Karpas-422 (cell line): Measurements from ENCODE around the gene GPR84. TPM values are rescaled to one million over a fixed set of nuclear protein-coding genes. Genes with fewer than 3 reads are reported as not detected.
A peak's percentile ranks its signal among the peaks of the same experiment; 100 is the strongest.

Experiments used
- DNase-seq: peaks from one replicate; pipeline ENCODE4 v3.0.0-alpha.2; 2015
- H2AFZ ChIP-seq: fragments of 200-600 bp; sonication (generic); 2 replicates; pipeline ENCODE4 v1.6.1; 2014; ENCODE audit warnings: antibody characterized with exemption, low read length, mixed read lengths
- H3K27ac ChIP-seq: fragments of 200-600 bp; sonication (generic); 2 replicates; pipeline ENCODE4 v1.5.1; 2014; ENCODE audit warnings: mild to moderate bottlenecking, low read length, moderate library complexity
- H3K27me3 ChIP-seq: fragments of 200-600 bp; sonication (generic); 2 replicates; pipeline ENCODE4 v1.6.1; 2014; ENCODE audit warnings: low read length, mixed read lengths
- H3K36me3 ChIP-seq: fragments of 200-600 bp; sonication (generic); 2 replicates; pipeline ENCODE4 v1.6.1; 2014; ENCODE audit warnings: low read length, mixed read lengths; ENCODE audit not compliant: insufficient read depth
- H3K4me1 ChIP-seq: fragments of 200-600 bp; sonication (generic); 2 replicates; pipeline ENCODE4 v1.6.1; 2014; ENCODE audit warnings: mild to moderate bottlenecking, low read length, mixed read lengths
- H3K4me2 ChIP-seq: fragments of 200-600 bp; sonication (generic); 2 replicates; pipeline ENCODE4 v1.6.1; 2014; ENCODE audit warnings: low read length, low read depth, mild to moderate bottlenecking; ENCODE audit not compliant: poor library complexity, severe bottlenecking
- H3K4me3 ChIP-seq: fragments of 200-600 bp; sonication (generic); 2 replicates; pipeline ENCODE4 v1.5.1; 2014; ENCODE audit warnings: mild to moderate bottlenecking, antibody characterized with exemption, low read length, mixed read lengths
- H3K79me2 ChIP-seq: fragments of 200-600 bp; sonication (generic); 2 replicates; pipeline ENCODE4 v1.6.1; 2014; ENCODE audit warnings: mild to moderate bottlenecking, low read length, mixed read lengths
- H3K9ac ChIP-seq: fragments of 200-600 bp; sonication (generic); 2 replicates; pipeline ENCODE4 v1.6.0; 2014; ENCODE audit warnings: low read length
- H3K9me2 ChIP-seq: fragments of 200-600 bp; sonication (generic), shearing (Covaris generic); replicated peaks from 2 replicates; pipeline ENCODE4 v1.6.0; 2014; ENCODE audit warnings: mild to moderate bottlenecking, low read length, moderate library complexity; ENCODE audit not compliant: insufficient read depth
- H3K9me3 ChIP-seq: fragments of 300-700, 200-600 bp; sonication (generic); 2 replicates; pipeline ENCODE4 v1.6.1; 2014; ENCODE audit warnings: low read length, mixed read lengths
- H4K20me1 ChIP-seq: fragments of 200-600 bp; sonication (generic); 2 replicates; pipeline ENCODE4 v1.6.1; 2014; ENCODE audit warnings: mild to moderate bottlenecking, antibody characterized with exemption, low read length, low read depth; ENCODE audit not compliant: insufficient read depth
- total RNA-seq: library from RNA; depleted of rRNA; stranded (reverse); fragments of >200 nt; shearing (Covaris generic); gene quantifications from 2 replicates; pipeline ENCODE4 v1.2.3, GENCODE V29; 2014; ENCODE audit warnings: low replicate concordance

Gene GPR84
- total RNA-seq, 1 experiment from 2014 or later: not detected

DNA sequence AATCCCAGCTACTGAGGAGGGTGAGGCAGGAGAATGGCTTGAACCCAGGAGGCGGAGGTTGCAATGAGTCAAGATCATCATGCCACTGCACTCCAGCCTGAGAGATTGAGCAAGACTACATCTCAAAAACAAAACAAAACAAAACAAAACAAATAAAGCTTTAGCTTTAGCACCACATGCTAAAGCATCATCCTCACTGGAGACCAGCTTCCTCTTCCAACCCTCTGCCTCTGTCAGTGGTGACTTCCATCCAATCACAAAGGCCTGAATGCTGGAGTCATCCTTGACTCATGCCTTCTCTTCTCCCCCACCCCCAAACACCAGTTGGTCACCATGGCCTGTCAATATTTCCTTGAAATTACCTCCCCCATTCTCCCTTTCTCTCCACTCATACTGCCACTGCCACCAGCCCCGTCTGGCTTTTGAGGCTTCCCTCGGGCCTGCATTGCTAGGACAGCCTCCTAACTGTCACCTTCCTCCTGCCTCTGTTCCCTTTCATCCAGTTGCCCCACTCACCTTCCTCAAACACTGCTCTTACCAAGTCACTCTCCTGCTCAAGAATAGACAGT lies 18.8 kb upstream of the GPR84 start:
- H3K27me3 ChIP-seq: no peaks in the 10 kb centered on the region
- no peaks in the 10 kb centered on the region for H3K9me3 ChIP-seq
- no peaks in the 10 kb centered on the region for H3K9me2 ChIP-seq
- H3K4me1 ChIP-seq: peaks cover 67% of the 10 kb centered on the region
- no peak overlapping the region for H3K27ac ChIP-seq
- DNase-seq: no peak
- H4K20me1 ChIP-seq: peaks cover 6% of the 10 kb centered on the region
- no peak overlapping the region for H2AFZ ChIP-seq
- H3K36me3 ChIP-seq: 0 out of 2 replicates have a peak, but pooled peaks cover 3% of the 10 kb centered on the region
- no peak overlapping the region for H3K4me3 ChIP-seq
- H3K9ac ChIP-seq: no peak overlapping the region
- H3K4me2 ChIP-seq: no peak overlapping the region
- no peaks in the 10 kb centered on the region for H3K79me2 ChIP-seq

DNA sequence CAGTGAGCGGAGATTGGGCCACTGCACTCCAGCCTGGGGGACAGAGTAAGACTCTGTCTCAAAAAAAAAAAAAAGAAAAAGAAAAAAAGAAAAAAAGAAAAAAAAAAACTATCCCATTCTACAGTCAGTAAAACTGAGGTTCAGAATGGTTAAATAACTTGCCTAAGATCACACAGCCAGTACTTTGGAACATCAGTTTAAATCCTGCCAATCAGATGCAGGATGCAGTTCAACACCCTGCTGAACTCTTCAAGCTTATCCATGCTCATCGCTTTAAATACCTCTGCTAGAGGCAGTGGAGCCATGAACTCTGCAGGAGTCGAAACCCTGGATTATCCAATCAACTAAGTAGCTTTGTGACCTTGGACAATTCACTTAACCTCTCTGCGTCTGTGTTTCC lies 16.9 kb upstream of the GPR84 start:
- Histone ChIP-seq H3K36me3 (0 out of 2 replicates have a peak, but pooled peaks cover 3% of the 10 kb centered on the region), H4K20me1 (peaks cover 14% of the 10 kb centered on the region), H3K4me2 (no peak overlapping the region), H3K9ac (no peak overlapping the region), H3K9me3 (no peaks in the 10 kb centered on the region), H3K79me2 (no peaks in the 10 kb centered on the region), H2AFZ (no peak overlapping the region), H3K9me2 (no peaks in the 10 kb centered on the region), H3K4me1 (peaks cover 52% of the 10 kb centered on the region), H3K27ac (no peak overlapping the region), H3K4me3 (no peak overlapping the region), H3K27me3 (no peaks in the 10 kb centered on the region)
- no peak for DNase-seq

DNA sequence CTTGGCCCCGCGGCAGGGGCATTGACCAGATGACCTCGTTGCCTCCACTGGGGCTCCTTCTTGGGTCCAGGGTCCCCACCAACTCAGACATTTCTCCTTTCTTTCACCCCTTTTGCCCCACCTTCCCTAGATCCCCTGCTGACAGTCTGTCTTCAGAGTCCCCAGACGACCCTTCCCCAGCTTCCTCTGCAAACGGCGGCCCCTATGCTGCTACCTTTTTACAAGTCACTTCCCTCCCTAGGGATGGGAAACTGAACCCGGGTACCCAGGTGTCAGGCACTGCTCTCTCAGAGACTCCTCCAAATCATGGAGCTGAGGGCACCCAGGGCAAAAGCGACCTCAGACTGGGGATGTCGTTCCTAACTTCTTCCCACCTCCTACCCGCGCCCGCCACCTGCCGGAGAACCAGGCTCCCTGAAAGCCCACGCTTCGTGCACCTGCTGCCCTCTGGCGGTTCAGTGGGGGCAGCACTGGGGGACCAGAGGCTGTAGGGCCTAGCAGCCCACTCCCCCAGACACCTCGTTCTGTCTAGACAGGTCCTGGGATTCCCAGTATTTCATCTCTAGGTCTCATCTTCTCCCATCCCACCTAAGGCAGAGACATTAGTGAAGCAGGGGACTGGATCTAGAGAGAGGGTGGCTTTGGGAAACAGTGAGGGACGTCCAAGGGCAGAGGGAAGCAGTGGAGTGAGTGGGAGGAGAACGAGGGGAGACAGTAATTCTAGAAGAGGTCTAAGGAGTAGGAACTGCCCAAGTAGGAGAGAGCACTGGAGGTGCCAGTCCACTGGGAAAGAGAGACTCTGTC lies 15.3 kb upstream of the GPR84 start:
- peaks cover 14% of the 10 kb centered on the region for H4K20me1 ChIP-seq
- H3K36me3 ChIP-seq: 0 out of 2 replicates have a peak, but pooled peaks cover 3% of the 10 kb centered on the region
- no peaks in the 10 kb centered on the region for H3K79me2 ChIP-seq
- H3K27ac ChIP-seq: peak overlapping the region; percentile 47
- peak; percentile 97 for DNase-seq
- H3K9me3 ChIP-seq: no peaks in the 10 kb centered on the region
- 0 out of 2 replicates have a peak overlapping the region, but pooled peaks have one; percentile 55 for H2AFZ ChIP-seq
- no peaks in the 10 kb centered on the region for H3K27me3 ChIP-seq
- H3K9ac ChIP-seq: peak overlapping the region; percentile 65
- no peaks in the 10 kb centered on the region for H3K9me2 ChIP-seq
- H3K4me1 ChIP-seq: peaks cover 37% of the 10 kb centered on the region
- H3K4me2 ChIP-seq: peak overlapping the region; percentile 77
- peak overlapping the region; percentile 57 for H3K4me3 ChIP-seq

DNA sequence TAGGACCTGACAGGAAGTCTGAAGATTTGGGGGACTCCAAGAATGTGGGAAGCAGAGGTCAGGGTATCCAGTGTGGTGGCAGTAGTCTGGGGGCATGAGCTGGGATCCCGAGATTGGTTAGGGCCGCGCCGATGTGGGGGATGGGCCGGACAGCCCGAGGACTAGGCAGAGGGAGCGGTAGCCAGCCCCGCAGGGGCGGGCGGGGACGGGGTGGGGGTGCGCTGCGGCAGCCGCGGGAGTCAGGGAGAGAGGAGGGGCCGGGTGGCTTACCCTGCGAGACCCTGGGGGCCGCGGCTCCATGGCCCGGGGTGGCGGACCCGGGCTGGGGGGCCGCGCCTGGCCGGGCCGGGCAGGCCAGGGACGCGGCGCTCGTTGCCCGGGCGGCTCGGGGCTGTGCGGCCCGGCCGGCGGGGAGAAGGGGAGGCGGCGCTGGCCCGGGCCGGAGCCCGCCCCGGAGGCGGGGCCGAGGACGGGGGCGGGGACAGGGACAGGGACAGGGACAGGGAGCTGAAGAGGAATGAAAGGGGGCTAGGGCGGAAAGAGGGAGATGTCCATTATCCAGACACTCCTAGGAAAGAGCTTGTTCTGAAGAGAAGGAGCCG lies 14.6 kb upstream of the GPR84 start:
- 0 out of 2 replicates have a peak, but pooled peaks cover 3% of the 10 kb centered on the region for H3K36me3 ChIP-seq
- no peaks in the 10 kb centered on the region for H3K79me2 ChIP-seq
- no peak overlapping the region for H3K27ac ChIP-seq
- peak overlapping the region; percentile 77 for H3K4me2 ChIP-seq
- H3K9me2 ChIP-seq: no peaks in the 10 kb centered on the region
- peak; percentile 77 for DNase-seq
- peaks cover 14% of the 10 kb centered on the region for H4K20me1 ChIP-seq
- peak overlapping the region; percentile 65 for H3K9ac ChIP-seq
- H3K9me3 ChIP-seq: no peaks in the 10 kb centered on the region
- H3K4me1 ChIP-seq: peaks cover 30% of the 10 kb centered on the region
- H2AFZ ChIP-seq: no peak overlapping the region
- peak overlapping the region; percentile 57 for H3K4me3 ChIP-seq
- no peaks in the 10 kb centered on the region for H3K27me3 ChIP-seq

DNA sequence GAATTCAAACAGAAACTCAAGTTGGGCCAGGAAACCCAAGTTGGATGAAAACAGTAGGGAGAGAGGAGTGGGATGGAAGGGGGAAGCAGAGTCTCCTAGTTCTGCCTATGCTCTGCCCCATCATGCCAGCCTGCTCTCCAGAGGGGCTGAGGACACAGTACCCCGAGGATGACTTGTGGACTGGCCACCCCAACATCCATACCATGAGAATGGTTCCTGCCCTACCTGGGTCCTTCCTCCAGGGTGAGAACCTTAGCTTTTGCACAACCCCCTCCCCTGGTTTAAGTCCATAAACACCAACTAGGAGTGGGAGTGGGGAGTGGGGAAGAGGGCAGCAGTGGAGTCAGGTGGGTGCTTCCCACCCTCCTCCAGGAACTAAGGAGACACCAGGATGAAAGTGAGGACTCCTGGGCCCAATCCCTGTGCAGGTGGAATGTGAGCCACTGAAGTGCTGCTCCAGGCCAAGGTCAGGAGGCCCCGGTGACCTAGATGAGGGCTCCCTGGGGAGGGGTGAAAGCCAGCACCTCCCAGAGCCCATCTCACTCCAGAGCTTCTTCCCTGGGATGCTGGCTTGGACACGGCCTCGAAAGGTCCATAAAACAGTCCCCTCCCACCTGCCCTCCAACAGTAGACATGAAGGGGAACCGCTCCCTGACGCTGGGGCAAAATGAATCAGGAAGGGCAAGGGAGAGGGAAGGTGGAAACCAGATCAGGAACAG lies 13.7 kb upstream of the GPR84 start:
- H3K27ac ChIP-seq: no peak overlapping the region
- H3K9me2 ChIP-seq: no peaks in the 10 kb centered on the region
- no peaks in the 10 kb centered on the region for H3K9me3 ChIP-seq
- H3K4me2 ChIP-seq: peak overlapping the region; percentile 77
- H3K79me2 ChIP-seq: no peaks in the 10 kb centered on the region
- peaks cover 14% of the 10 kb centered on the region for H4K20me1 ChIP-seq
- H3K4me1 ChIP-seq: peaks cover 28% of the 10 kb centered on the region
- no peak for DNase-seq
- no peaks in the 10 kb centered on the region for H3K27me3 ChIP-seq
- H3K4me3 ChIP-seq: no peak overlapping the region
- 0 out of 2 replicates have a peak, but pooled peaks cover 3% of the 10 kb centered on the region for H3K36me3 ChIP-seq
- no peak overlapping the region for H2AFZ ChIP-seq
- peak overlapping the region; percentile 65; the same call in 1 of the 2 replicates for H3K9ac ChIP-seq

DNA sequence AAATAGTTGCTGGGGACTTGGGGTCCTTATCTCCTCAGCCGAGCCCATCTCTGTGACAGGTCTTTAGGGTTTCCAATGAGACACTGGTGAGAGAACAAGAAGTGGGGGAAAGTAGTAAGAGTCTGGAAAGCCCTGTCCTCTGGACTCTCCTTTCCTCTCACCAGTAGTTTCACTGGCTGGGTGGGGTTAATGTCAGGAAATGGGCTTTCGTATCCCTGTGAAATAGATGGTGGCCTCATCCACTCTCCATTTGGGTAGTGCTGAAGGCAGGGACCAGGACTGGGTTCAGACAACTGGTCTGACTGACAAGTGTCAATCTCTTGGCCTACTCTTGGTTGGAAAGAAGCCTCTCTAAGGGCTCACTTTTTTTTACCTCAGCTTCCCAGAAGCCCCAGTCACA lies 12.7 kb upstream of the GPR84 start:
- Histone ChIP-seq H3K27ac (no peak overlapping the region), H3K9me2 (no peaks in the 10 kb centered on the region), H3K79me2 (no peaks in the 10 kb centered on the region), H3K4me1 (peaks cover 28% of the 10 kb centered on the region), H3K4me3 (no peak overlapping the region), H3K27me3 (no peaks in the 10 kb centered on the region), H3K36me3 (0 out of 2 replicates have a peak, but pooled peaks cover 3% of the 10 kb centered on the region), H4K20me1 (peaks cover 14% of the 10 kb centered on the region), H3K4me2 (no peak overlapping the region), H3K9ac (no peak overlapping the region), H3K9me3 (no peaks in the 10 kb centered on the region), H2AFZ (no peak overlapping the region)
- no peak for DNase-seq

DNA sequence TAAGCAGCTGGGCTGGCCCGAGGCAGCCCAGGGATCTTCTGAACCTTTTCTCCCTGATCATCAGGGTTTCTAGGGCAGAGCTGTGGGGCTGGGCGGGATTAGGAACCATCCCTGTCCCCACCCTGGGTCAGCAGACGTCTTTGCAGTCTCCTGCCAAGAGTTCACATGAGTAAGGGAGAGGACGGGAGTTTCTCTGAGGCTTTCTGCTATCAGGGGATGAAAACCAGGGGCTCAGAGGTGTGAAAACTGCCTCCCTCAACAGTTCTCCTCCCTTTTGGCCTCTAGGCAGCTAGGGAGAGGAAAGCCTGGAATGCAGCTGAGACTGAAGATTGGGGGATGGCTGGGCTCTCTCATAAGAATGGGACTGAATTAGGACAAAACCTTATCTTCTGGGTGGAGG lies 12.3 kb upstream of the GPR84 start:
- H2AFZ ChIP-seq: no peak overlapping the region
- no peaks in the 10 kb centered on the region for H3K9me2 ChIP-seq
- H3K9me3 ChIP-seq: no peaks in the 10 kb centered on the region
- peaks cover 14% of the 10 kb centered on the region for H4K20me1 ChIP-seq
- H3K79me2 ChIP-seq: no peaks in the 10 kb centered on the region
- H3K9ac ChIP-seq: peak overlapping the region; percentile 20; the same call in 1 of the 2 replicates
- H3K4me1 ChIP-seq: peaks cover 28% of the 10 kb centered on the region
- no peak for DNase-seq
- 0 out of 2 replicates have a peak, but pooled peaks cover 3% of the 10 kb centered on the region for H3K36me3 ChIP-seq
- no peak overlapping the region for H3K4me3 ChIP-seq
- no peak overlapping the region for H3K4me2 ChIP-seq
- no peak overlapping the region for H3K27ac ChIP-seq
- no peaks in the 10 kb centered on the region for H3K27me3 ChIP-seq

DNA sequence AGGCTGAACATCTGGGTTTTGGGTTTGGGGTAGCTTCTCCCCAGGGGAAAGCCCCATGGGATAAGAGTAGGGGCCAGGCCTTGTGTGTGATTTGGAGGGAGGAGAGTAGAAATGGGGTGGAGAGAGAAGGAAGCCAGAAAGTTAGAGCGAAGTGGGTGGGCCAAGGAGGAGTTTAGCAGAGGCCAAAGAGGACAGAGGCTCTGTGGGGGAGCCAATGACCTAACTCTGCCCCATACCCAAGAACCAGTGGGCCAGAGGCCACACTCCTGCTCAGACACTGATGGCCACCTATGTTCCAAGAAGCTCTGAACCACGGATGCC lies 10.9 kb upstream of the GPR84 start:
- peaks cover 14% of the 10 kb centered on the region for H4K20me1 ChIP-seq
- no peaks in the 10 kb centered on the region for H3K79me2 ChIP-seq
- DNase-seq: no peak
- no peak overlapping the region for H3K4me2 ChIP-seq
- H3K4me3 ChIP-seq: no peak overlapping the region
- H3K9ac ChIP-seq: no peak overlapping the region
- H3K27me3 ChIP-seq: no peaks in the 10 kb centered on the region
- H2AFZ ChIP-seq: no peak overlapping the region
- 0 out of 2 replicates have a peak, but pooled peaks cover 3% of the 10 kb centered on the region for H3K36me3 ChIP-seq
- H3K27ac ChIP-seq: no peak overlapping the region
- no peaks in the 10 kb centered on the region for H3K9me2 ChIP-seq
- no peaks in the 10 kb centered on the region for H3K9me3 ChIP-seq
- peaks cover 19% of the 10 kb centered on the region for H3K4me1 ChIP-seq
